Adipocyte (in vitro differentiated cells): Measurements from ENCODE around the gene DPH3.

Source experiments
- DNase-seq: peaks from one replicate; pipeline ENCODE4 v3.0.0-alpha.2; 2015; ENCODE audit warnings: low read depth
- H3K27me3 ChIP-seq: replicated peaks from 2 replicates; pipeline ENCODE4 v1.7.0; 2013; ENCODE audit warnings: mild to moderate bottlenecking, low read length, moderate library complexity; ENCODE audit not compliant: control insufficient read depth, insufficient read depth
- H3K36me3 ChIP-seq: 2 replicates; pipeline ENCODE4 v1.7.0; 2013; ENCODE audit warnings: low read length, mild to moderate bottlenecking, moderate library complexity; ENCODE audit not compliant: control insufficient read depth, insufficient read depth, severe bottlenecking
- H3K4me1 ChIP-seq: 2 replicates; pipeline ENCODE4 v1.7.0; 2013; ENCODE audit warnings: mild to moderate bottlenecking, low read length, moderate library complexity; ENCODE audit not compliant: control insufficient read depth, insufficient read depth
- H3K4me3 ChIP-seq: 2 replicates; pipeline ENCODE4 v1.7.0; 2013; ENCODE audit warnings: mild to moderate bottlenecking, low read length, moderate library complexity
- H3K9ac ChIP-seq: 2 replicates; pipeline ENCODE4 v1.7.0; 2013; ENCODE audit warnings: mild to moderate bottlenecking, low read length, moderate library complexity
- H3K9me3 ChIP-seq: 2 replicates; pipeline ENCODE4 v1.7.0; 2013; ENCODE audit warnings: mild to moderate bottlenecking, low read length, moderate library complexity; ENCODE audit not compliant: control insufficient read depth

DPH3 gene

GRCh38 chr3:16289144-16289889 lies 24.6 kb upstream of the DPH3 start:
- H3K9ac ChIP-seq = peak overlapping the region; percentile 24
- peak; percentile 57 for DNase-seq
- no peaks in the 10 kb centered on the region for H3K27me3 ChIP-seq
- peaks cover 7% of the 10 kb centered on the region for H3K9me3 ChIP-seq
- no peak overlapping the region for H3K4me3 ChIP-seq
- H3K36me3 ChIP-seq = peaks cover 4% of the 10 kb centered on the region
- H3K4me1 ChIP-seq = peaks cover 38% of the 10 kb centered on the region

- no peak overlapping the region for H3K9ac ChIP-seq
- H3K27me3 ChIP-seq = no peaks in the 10 kb centered on the region
- H3K4me3 ChIP-seq = no peak overlapping the region
- peaks cover 4% of the 10 kb centered on the region for H3K9me3 ChIP-seq
- peaks cover 38% of the 10 kb centered on the region for H3K4me1 ChIP-seq
- no peak for DNase-seq
- H3K36me3 ChIP-seq = peaks cover 10% of the 10 kb centered on the region
Measured at GRCh38 chr3:16288664-16289063, 23.9 kb upstream of the DPH3 start.

- H3K4me1 ChIP-seq = peaks cover 38% of the 10 kb centered on the region
- no peaks in the 10 kb centered on the region for H3K9me3 ChIP-seq
- DNase-seq = no peak
- H3K9ac ChIP-seq = no peak overlapping the region
- peaks cover 21% of the 10 kb centered on the region for H3K36me3 ChIP-seq
- H3K4me3 ChIP-seq = no peak overlapping the region
- no peaks in the 10 kb centered on the region for H3K27me3 ChIP-seq
Measured at GRCh38 chr3:16286751-16287543, 22.2 kb upstream of the DPH3 start.

GRCh38 chr3:16286161-16286560 lies 21.4 kb upstream of the DPH3 start:
- Histone ChIP-seq H3K27me3 (no peaks in the 10 kb centered on the region), H3K9ac (no peak overlapping the region), H3K36me3 (peaks cover 26% of the 10 kb centered on the region), H3K4me1 (peaks cover 38% of the 10 kb centered on the region), H3K9me3 (no peaks in the 10 kb centered on the region), H3K4me3 (no peak overlapping the region)
- DNase-seq = no peak

GRCh38 chr3:16284633-16285032 lies 19.9 kb upstream of the DPH3 start:
- H3K4me3 ChIP-seq = no peak overlapping the region
- no peaks in the 10 kb centered on the region for H3K9me3 ChIP-seq
- H3K9ac ChIP-seq = no peak overlapping the region
- no peak for DNase-seq
- peaks cover 26% of the 10 kb centered on the region for H3K4me1 ChIP-seq
- no peaks in the 10 kb centered on the region for H3K27me3 ChIP-seq
- H3K36me3 ChIP-seq = peaks cover 27% of the 10 kb centered on the region

GRCh38 chr3:16280671-16281070 lies 15.9 kb upstream of the DPH3 start:
- Histone ChIP-seq H3K36me3 (peaks cover 38% of the 10 kb centered on the region), H3K27me3 (no peaks in the 10 kb centered on the region), H3K4me1 (peaks cover 6% of the 10 kb centered on the region), H3K4me3 (no peak overlapping the region), H3K9me3 (no peaks in the 10 kb centered on the region), H3K9ac (no peak overlapping the region)
- peak; percentile 40 for DNase-seq

GRCh38 chr3:16279010-16279801 lies 14.5 kb upstream of the DPH3 start:
- Histone ChIP-seq H3K4me3 (no peak overlapping the region), H3K9ac (no peak overlapping the region), H3K36me3 (peaks cover 46% of the 10 kb centered on the region), H3K27me3 (no peaks in the 10 kb centered on the region), H3K4me1 (peaks cover 6% of the 10 kb centered on the region), H3K9me3 (no peaks in the 10 kb centered on the region)
- no peak for DNase-seq

- Histone ChIP-seq H3K27me3 (no peaks in the 10 kb centered on the region), H3K4me3 (no peak overlapping the region), H3K9ac (no peak overlapping the region), H3K9me3 (no peaks in the 10 kb centered on the region), H3K4me1 (peaks cover 6% of the 10 kb centered on the region), H3K36me3 (peaks cover 43% of the 10 kb centered on the region)
- peak; percentile 45 for DNase-seq
Measured at GRCh38 chr3:16277471-16277870, 12.7 kb upstream of the DPH3 start.

- no peak for DNase-seq
- Histone ChIP-seq H3K9ac (no peak overlapping the region), H3K27me3 (no peaks in the 10 kb centered on the region), H3K4me3 (no peak overlapping the region), H3K36me3 (peaks cover 60% of the 10 kb centered on the region), H3K4me1 (peaks cover under 1% of the 10 kb centered on the region), H3K9me3 (no peaks in the 10 kb centered on the region)
Measured at GRCh38 chr3:16273867-16274266, 9.1 kb upstream of the DPH3 start.

- Histone ChIP-seq H3K4me1 (peaks cover 6% of the 10 kb centered on the region), H3K4me3 (no peak overlapping the region), H3K36me3 (peaks cover 53% of the 10 kb centered on the region), H3K9me3 (no peaks in the 10 kb centered on the region), H3K27me3 (no peaks in the 10 kb centered on the region), H3K9ac (no peak overlapping the region)
- no peak for DNase-seq
Measured at GRCh38 chr3:16272588-16272987, 7.8 kb upstream of the DPH3 start.

- Histone ChIP-seq H3K9ac (no peak overlapping the region), H3K36me3 (peaks cover 48% of the 10 kb centered on the region), H3K4me1 (peaks cover 21% of the 10 kb centered on the region), H3K27me3 (no peaks in the 10 kb centered on the region), H3K9me3 (no peaks in the 10 kb centered on the region), H3K4me3 (no peak overlapping the region)
- no peak for DNase-seq
Measured at GRCh38 chr3:16270855-16271254, 6.1 kb upstream of the DPH3 start.
